A673 (cell line): ENCODE measurements around the gene IRS2. TPM values are rescaled to one million over a fixed set of nuclear protein-coding genes. Genes with fewer than 3 reads are reported as not detected.

Experiments
- BruUV-seq: library from RNA; stranded (reverse); fragments of 400-500 nt; replicated peaks from 2 replicates; lab custom pipeline; 2021; lab: Mats Ljungman, UMichigan
- CTCF ChIA-PET: fragments of 300-600 bp; sonication (Branson Sonifier 250); formaldehyde crosslinking; loops from one replicate; lab custom pipeline; 2022; ENCODE audit warnings: antibody characterized with exemption; lab: Charles Lee
- POLR2A ChIA-PET: fragments of 300-600 bp; sonication (Branson Sonifier 250); formaldehyde crosslinking; loops from one replicate; lab custom pipeline; 2022; ENCODE audit warnings: antibody characterized with exemption; ENCODE audit not compliant: low non-redundant PET; lab: Charles Lee
- DNase-seq: peaks from one replicate; pipeline ENCODE4 v3.0.0-alpha.2; 2015; ENCODE audit warnings: low spot score
- H3K27ac ChIP-seq: fragments of 200-600 bp; sonication (generic); 2 replicates; pipeline ENCODE4 v1.5.1; 2016; ENCODE audit warnings: mixed run types, low read depth, mild to moderate bottlenecking, mixed read lengths, antibody characterized with exemption, low read length; ENCODE audit not compliant: poor library complexity, severe bottlenecking
- H3K27me3 ChIP-seq: fragments of 200-600 bp; sonication (generic); replicated peaks from 2 replicates; pipeline ENCODE4 v1.6.1; 2017; ENCODE audit warnings: mixed run types, low read depth, mild to moderate bottlenecking, mixed read lengths, antibody characterized with exemption, low read length; ENCODE audit not compliant: insufficient read depth, poor library complexity
- H3K36me3 ChIP-seq: fragments of 200-600 bp; sonication (generic); 2 replicates; pipeline ENCODE4 v1.6.1; 2016; ENCODE audit warnings: mixed run types, mild to moderate bottlenecking, mixed read lengths, antibody characterized with exemption, low read length; ENCODE audit not compliant: insufficient read depth, poor library complexity, severe bottlenecking
- H3K4me1 ChIP-seq: fragments of 200-600 bp; sonication (generic); 2 replicates; pipeline ENCODE4 v1.6.1; 2017; ENCODE audit warnings: mixed run types, mild to moderate bottlenecking, mixed read lengths, antibody characterized with exemption, low read length; ENCODE audit not compliant: insufficient read depth, poor library complexity, severe bottlenecking
- H3K4me3 ChIP-seq: fragments of 200-600 bp; sonication (generic); 2 replicates; pipeline ENCODE4 v1.5.1; 2016; ENCODE audit warnings: low read depth, mixed run types, mild to moderate bottlenecking, mixed read lengths, low read length; ENCODE audit not compliant: poor library complexity, severe bottlenecking
- H3K9me3 ChIP-seq: fragments of 200-600 bp; sonication (generic); 2 replicates; pipeline ENCODE4 v1.6.1; 2016; ENCODE audit warnings: mixed run types, low read depth, mild to moderate bottlenecking, mixed read lengths, antibody characterized with exemption, low read length; ENCODE audit not compliant: poor library complexity, severe bottlenecking
- CTCF ChIP-seq: fragments of 300-800, 200-600 bp; sonication (generic); conservative IDR thresholded peaks from 2 replicates; pipeline ENCODE4 v1.5.1; 2017; ENCODE audit warnings: low read depth, mild to moderate bottlenecking, antibody characterized with exemption, low read length, moderate library complexity, mixed read lengths
- EZH2 ChIP-seq: fragments of 200-600 bp; sonication (generic); IDR thresholded peaks from 2 replicates; pipeline ENCODE4 v1.6.1; 2017; ENCODE audit warnings: borderline replicate concordance, low read depth, mild to moderate bottlenecking, mixed read lengths, antibody characterized with exemption, low read length; ENCODE audit not compliant: poor library complexity, severe bottlenecking
- intact Hi-C: fragments of 100-400 bp; cut with micrococcal nuclease; formaldehyde crosslinking; loops from one replicate; pipeline ENCODE4 v1.10.0; 2022; ENCODE audit not compliant: unreplicated experiment
- total RNA-seq: library from RNA; stranded (reverse); gene quantifications from 2 replicates; pipeline ENCODE4 v1.2.3, GENCODE V29; 2021

The IRS2 gene
- total RNA-seq, 1 experiment from 2014 or later, result 135 TPM

- no peak overlapping the region for H3K4me3 ChIP-seq
- no peak for DNase-seq
- H3K27ac ChIP-seq, result no peak overlapping the region
- no peaks in the 10 kb centered on the region for H3K9me3 ChIP-seq
- H3K27me3 ChIP-seq, result no peaks in the 10 kb centered on the region
- no peaks in the 10 kb centered on the region for H3K36me3 ChIP-seq
- CTCF ChIA-PET, result no interaction called here
- intact Hi-C loops, result no loop called here
- BruUV-seq, result no TSS peak
- peaks cover 12% of the 10 kb centered on the region for H3K4me1 ChIP-seq
- TF ChIP-seq EZH2 (no peak), CTCF (no peak)
- POLR2A ChIA-PET, result interaction anchor here (0.5 kb wide), 1 partner anchor 27 kb away, joined by 3 read pairs; no protein-coding TSS in a partner anchor
These were observed 8.6 kb upstream of the IRS2 start for GRCh38 chr13:109795011-109795410.

- no peaks in the 10 kb centered on the region for H3K36me3 ChIP-seq
- no peaks in the 10 kb centered on the region for H3K27me3 ChIP-seq
- intact Hi-C loops, result no loop called here
- no peaks in the 10 kb centered on the region for H3K9me3 ChIP-seq
- H3K27ac ChIP-seq, result no peak overlapping the region
- H3K4me3 ChIP-seq, result no peak overlapping the region
- ChIA-PET CTCF (no interaction called here), POLR2A (no interaction called here)
- TF ChIP-seq EZH2, result no peak
- no peak for TF ChIP-seq CTCF
- no TSS peak for BruUV-seq
- H3K4me1 ChIP-seq, result peaks cover 22% of the 10 kb centered on the region
- DNase-seq, result no peak
These were observed 7.7 kb upstream of the IRS2 start for GRCh38 chr13:109794095-109794494.

GRCh38 chr13:109792416-109793059 is 6.2 kb upstream of the IRS2 start:
- Histone ChIP-seq H3K27me3 (no peaks in the 10 kb centered on the region), H3K4me3 (no peak overlapping the region), H3K27ac (no peak overlapping the region), H3K36me3 (no peaks in the 10 kb centered on the region), H3K4me1 (peaks cover 32% of the 10 kb centered on the region), H3K9me3 (no peaks in the 10 kb centered on the region)
- DNase-seq, result no peak
- ChIA-PET POLR2A (no interaction called here), CTCF (no interaction called here)
- intact Hi-C loops, result no loop called here
- TF ChIP-seq CTCF, result no peak
- no TSS peak for BruUV-seq
